GM18519 (cell line): Measurements from ENCODE around the gene CCL4.

Experiments
- ATAC-seq: cut with Tn5 transposase; IDR thresholded peaks from one replicate; pipeline ENCODE4 v1.9.1; 2021; ENCODE audit warnings: mild to moderate bottlenecking, moderate library complexity; ENCODE audit not compliant: unreplicated experiment, low FRiP score

CCL4 gene

DNA sequence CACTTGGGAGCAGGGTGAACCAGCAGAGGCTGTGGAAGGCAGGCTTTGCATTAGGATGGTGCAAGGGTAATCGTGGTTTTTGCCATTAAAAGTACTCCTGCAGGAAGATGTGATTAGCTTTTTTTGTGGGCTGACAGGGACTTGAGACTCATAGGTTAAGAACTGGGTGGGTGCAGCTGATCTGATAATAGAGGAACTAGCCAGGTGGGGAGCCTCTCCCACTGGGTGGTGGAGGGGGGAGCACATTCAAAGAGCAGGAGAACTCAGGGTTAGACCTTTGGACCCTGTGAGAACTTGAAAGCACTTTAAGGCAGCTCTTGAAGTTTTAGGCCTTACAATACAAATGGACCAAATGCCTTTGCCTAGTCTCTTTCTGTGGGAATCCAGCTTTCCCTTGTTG is 32.4 kb downstream of the CCL4 start:
- no peak for ATAC-seq

DNA sequence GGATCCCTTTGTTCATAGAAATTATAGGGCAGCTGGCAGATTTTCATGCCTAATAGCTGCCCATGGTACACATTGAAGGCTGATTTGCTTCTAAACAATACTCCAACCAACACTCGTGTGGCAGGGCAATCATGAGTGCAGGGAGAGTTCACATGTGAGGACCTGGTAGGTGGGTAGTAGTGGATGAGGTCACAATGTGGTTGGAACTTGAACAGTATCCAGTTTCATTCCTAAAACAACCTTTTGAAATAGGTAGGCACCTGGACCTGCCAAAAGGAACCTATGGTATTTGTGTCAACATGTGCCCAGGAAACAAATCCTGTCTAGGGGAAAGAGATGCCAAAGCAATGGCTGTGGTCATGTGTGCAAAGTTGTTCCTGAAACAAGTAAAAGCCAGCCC is 32.8 kb downstream of the CCL4 start:
- no peak for ATAC-seq

DNA sequence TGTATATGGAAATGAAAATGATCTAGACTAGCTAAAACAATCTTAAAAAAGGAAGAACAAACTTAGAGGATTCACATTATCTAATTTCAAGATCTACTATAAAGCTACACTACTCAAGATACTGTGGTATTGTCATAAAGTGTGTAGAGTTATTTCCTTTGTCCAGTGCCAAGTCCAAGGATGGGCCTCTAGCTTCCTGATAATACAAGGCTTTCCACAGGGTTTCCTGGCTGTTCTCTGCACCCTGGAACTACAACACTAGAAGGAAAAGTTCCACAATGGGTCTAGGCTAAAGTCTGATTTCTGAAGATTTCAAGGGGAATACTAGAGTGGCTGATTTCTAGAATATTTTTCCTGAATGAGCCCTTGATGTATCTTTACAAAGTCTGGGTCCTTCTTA is 38.6 kb downstream of the CCL4 start:
- ATAC-seq: no peak

DNA sequence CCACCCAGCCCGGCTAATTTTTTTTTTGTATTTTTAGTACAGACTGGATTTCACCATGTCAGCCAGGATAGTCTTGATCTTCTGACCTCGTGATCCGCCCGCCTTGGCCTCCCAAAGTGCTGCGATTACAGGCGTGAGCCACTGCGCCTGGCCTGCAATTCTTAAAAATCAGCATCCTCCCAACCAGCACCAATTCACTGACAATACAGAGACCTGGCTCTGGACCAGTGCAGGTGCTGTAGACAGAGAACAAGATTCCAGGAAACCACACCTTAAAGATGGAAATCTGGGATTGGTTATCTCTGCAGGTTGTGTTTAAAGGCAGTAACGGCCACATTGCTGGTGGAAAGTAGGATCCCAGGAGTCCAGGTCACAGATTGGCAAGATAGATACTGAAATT is 39.2 kb downstream of the CCL4 start:
- no peak for ATAC-seq

DNA sequence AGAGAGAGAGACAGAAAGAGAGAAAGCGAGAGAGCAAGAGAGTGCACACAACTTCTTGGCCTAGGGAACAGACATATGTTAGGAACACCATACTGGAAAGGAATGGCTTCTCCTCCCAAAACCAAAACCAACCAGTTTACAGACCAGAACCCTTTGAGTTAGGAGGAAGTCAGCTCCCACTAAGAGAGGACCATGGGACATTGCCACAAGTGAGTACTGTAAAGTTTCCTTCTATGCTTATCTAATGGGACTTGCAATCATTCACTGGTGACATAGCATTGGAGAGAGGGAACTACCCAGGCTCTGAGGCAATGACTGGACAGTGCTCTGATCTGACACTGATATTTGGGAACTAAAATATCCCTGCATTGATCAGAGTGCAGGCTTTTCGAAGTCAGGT is 40.4 kb downstream of the CCL4 start:
- ATAC-seq: no peak

DNA sequence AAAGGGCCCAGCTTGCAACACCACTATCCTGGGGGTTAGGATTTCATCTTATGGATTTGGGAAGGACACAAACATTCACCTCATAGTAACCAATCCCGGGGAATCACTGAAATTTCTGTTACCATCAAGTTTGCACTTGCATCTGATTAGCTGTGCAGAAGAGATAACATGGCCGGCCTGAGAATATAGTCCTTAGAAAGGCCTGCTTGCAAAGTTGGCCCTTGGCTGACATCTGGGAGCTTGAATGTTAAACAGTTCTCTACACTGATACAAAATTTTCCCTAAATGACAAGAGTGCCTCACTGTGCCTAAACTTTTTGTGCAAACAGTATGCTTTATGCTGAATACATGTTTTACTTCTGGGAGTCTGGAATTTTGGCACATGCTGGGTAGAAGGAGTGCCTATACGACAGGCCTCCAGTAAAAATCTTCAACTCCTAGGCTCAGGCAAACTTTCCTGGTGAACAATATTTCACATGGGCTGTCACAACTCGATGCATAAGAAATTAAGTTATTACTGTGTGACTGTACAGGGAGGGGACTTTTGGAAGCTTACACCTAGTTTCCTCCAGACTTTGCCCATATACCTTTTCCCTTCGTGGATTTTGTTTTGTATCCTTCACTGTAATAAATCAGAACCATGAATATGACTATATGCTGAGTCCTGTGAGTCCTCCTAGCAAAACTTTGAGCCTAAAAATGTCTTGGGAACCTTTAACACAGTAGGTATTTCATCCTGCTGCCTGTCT is 41.5 kb downstream of the CCL4 start:
- ATAC-seq: no peak

DNA sequence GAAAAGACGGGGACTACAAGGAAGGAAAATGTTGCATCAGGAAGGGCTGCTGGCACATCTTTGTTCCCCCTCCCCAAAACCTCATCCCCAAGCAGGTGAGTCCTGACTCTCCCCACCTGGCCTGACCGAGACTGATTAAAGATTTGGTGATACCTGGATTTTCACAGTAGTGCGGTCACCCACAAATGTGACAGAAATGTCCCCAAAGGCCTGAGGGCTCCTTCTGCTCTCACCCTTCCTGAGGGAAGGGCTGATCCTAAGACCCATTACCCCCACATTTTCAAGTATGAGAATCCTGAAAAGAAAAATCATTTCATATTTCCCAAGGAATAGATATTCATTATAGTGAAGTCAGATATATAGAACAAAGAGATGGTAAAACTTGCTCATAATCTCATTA is 44.0 kb downstream of the CCL4 start:
- ATAC-seq: no peak

DNA sequence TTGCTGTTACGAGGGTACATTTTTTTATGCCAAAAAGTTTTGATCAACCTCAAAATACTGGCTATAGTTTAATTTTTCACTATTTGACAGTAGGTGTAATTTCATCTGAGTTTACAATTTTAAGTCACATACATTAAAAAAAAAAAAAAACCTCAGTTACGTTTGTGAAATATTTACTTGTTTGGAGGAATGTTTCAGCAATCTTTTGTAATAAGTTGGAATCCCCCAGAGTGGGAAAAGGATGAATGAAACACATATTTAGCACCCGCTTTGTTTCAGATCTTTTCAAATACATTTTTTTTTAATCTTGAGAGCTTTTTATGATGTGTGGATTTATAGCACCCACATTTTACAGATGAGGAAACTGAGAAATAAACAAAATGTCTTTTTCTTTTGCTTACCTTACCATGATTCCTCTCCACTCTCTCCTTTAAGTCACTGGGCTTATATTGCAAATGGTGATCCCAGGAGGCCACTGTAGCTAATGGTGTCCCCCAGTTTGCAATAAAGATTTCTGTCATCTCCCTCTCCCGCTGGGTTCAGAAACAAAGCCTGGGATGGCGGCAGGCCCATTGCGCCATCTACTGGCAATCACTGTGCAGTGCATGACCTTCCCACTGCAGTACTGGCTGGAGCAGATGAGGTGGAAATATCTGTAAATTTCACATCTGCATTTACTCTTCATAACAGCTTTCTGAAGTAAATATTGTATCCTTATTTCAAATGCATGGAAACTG is 45.1 kb downstream of the CCL4 start:
- ATAC-seq: no peak

DNA sequence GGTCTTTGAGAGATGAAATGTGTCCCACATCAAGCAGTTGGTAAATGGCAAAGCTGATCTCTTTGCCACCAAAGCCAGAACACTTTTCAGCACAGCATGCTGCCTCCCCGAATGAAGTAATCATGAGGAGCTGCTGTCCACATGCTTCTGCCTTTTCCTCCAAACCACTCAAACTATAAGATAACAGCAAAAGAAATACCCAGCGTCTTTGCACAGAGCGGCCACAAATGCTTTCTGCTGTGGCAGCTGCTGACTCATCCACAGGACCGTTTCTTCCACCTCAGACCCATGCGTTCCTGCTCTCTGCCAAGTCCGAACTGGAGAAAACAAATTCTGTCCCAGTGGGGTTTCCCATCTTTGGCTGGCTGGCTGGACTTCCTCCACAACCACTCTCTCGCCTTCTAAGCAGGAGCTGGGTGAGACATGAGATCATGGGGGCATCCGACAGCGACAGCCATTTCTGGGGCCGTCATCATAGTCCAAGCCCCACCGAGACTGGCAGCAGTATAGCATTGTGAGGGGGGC is 45.7 kb downstream of the CCL4 start:
- no peak for ATAC-seq

DNA sequence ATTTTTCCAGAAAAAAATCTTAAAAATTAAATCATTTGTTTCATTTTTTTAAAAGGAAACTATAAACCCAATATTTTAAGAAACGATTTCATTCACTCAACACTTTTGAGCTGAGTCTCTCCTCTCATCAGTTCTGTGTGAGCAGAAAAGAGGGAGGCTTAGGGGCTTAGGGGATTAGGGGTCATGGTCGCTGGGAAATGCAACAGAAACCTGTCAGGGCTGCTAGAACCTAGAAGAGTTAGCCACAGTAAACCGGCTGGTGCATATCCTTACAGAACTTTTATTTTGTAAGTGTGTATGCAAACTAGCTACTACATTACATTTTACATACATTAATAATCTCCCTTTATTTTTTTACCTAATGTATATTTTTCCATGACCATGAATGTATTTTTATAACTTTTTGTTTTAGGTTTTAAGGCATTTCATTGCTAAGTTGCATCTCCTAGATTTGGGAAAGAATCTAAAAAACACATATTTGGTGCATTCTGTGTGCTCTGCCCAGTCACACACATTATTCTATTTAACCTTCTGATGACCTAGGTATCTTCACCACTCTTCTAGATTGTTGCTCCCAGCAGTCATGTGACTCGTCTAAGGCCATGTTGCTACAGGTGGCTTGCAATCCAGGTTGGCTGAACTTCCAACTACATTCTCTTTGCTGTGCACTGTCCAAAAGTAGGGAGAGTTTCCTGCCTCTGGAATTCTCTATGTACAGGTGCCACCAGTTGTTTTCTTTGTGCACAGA is 48.4 kb downstream of the CCL4 start:
- ATAC-seq: no peak

DNA sequence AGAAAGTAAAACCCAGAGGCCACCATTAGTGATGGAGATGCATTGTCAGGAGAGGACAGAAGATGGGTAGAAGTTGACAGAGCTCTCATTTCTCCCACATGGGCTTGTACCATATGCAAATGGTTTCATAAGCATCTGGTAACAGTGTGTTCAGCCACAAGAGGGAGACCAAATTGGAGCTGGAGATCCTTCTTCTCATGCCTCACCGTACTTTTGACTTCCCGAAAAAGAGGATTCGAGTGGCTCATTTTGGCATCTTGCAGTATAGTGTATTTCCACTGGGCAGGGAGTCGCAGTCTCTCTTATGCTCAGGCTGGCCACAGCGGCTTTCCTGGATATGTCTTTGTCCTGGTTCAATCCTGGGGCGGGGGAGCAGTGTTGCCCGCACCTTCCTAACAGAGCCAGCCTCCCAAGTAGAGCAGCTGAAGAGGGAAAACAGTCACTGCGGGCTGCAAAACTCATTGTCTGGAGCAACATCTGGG is 49.1 kb downstream of the CCL4 start:
- ATAC-seq: no peak

DNA sequence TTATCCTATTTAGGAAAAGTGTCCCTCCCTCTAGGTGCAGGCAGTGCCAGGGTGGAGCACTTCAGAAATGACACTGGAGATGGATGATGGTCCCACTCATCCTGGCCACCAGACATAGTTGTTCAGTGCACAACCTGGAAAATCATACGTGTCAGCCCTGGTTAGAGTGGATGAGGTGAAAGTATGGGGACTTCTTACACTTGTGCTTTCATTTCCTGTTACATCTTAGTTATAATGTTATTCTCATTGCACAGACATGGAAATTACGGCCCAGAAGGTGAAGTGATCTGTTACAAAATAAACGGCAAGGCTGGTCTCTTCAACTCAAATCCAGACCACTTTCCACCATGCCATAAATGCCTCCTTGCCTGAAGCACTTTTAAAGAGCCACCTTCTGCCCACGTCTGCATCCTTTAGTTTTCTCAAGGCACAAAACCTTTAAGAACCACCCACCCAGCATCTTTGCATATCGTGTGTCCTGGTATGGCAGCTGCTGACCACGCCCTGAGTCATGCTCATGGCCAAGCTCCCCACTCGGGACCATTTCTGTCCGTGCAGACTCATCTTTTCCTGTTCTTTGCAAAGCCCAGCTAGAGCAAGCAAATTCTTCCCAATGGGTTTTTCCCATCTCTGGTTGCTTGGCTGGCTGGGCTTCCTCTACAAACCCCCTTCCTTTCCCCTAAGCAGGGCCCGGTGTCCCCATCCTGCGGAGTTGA is 50.4 kb downstream of the CCL4 start:
- ATAC-seq: no peak
